Stomach (tissue), 4 donors: ENCODE results near the gene RTN4R.

ENCODE experiments used
- CTCF ChIP-seq, 7 experiments: fragments of 450-650 bp in 4 of 7; fragments of 200-600 bp in 3 of 7; sonication (generic) in 3 of 7; IDR thresholded peaks; one replicate each; pipeline ENCODE4 v1.5.1; 2016 to 2019; ENCODE audit warnings: antibody characterized with exemption in 7 of 7, control low read depth in 2 of 7, mild to moderate bottlenecking in 1 of 7
- EP300 ChIP-seq: sonication (generic); formaldehyde crosslinking; IDR thresholded peaks from one replicate; pipeline ENCODE4 v1.6.1; 2017; ENCODE audit warnings: antibody characterized with exemption
- POLR2A ChIP-seq, 4 donors: fragments of 450-650 bp; IDR thresholded peaks; one replicate each; pipeline ENCODE4 v1.6.1; 2016; ENCODE audit warnings: antibody characterized with exemption in 4 of 4, control low read depth in 2 of 4, mild to moderate bottlenecking in 1 of 4, moderate library complexity in 1 of 4
- POLR2AphosphoS5 ChIP-seq, 3 donors: sonication (generic); formaldehyde crosslinking; IDR thresholded peaks; one replicate each; pipeline ENCODE4 v1.6.1; 2016; ENCODE audit warnings: antibody characterized with exemption in 3 of 3

DNA sequence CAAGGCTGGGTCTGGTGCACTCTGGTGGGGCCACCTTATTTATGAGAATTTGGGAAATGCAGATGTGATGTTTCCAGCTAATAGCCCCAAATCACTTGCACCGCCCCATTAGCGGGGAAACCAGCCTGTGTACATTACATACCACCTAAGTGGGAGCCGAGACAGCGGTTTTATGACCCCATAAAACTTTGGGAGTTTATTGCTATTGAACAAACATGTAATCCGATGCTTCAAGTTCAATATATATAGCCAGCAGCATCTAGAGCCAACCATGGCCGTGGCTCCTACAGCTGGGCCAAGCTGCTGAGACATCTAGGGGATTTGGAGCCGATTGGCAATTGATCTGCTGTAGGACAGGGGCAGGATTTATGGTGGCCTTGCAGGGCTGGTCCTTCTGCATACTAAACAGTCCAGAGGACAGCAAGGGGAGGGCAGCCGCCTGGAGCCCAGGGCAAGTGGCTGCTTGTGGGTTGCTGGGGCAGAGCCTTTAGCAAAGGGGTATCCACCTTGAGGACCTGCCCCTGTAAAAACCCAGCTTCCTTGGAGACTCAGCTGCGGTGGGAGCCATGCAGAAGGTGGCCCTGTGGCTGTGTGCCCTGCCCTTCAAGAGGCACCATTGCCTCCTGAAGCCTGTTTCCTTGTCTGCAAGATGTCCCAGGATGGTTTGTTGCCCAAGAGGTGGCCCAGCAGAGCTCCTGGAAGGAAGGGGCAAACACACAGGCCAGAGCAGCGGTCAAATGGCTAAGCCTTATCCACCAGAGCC is 69.4 kb downstream of the RTN4R start:
- TF ChIP-seq POLR2A (IDR thresholded peaks at IDR 0.05) (no peak), POLR2AphosphoS5 (IDR thresholded peaks at IDR 0.05) (no peak), CTCF (IDR thresholded peaks at IDR 0.05) (no peak), EP300 (no peak)
